ENCODE measurements around the gene RBM19. TPM values are rescaled to one million over a fixed set of nuclear protein-coding genes. Genes with fewer than 3 reads are reported as not detected.

RBM19 gene
- total RNA-seq, 1 experiment from 2014 or later = 61.7 TPM

- peak; percentile 46 for ATAC-seq
- POLR2A ChIA-PET (ENCODE audit: unreplicated experiment) = no interaction called here
- no peak overlapping the region for H3K9ac ChIP-seq (ENCODE audit: low read length)
These were observed 91.0 kb downstream of the RBM19 start for GRCh38 chr12:113874999-113875561.

GRCh38 chr12:113874326-113874725, 91.8 kb downstream of the RBM19 start:
- DNase-seq (no peak), ATAC-seq (no peak)
- H3K4me1 ChIP-seq (ENCODE audit: insufficient read depth, low read length) = no peaks in the 10 kb centered on the region
- POLR2A ChIA-PET (ENCODE audit: unreplicated experiment) = no interaction called here
- no peak overlapping the region for H3K27ac ChIP-seq (ENCODE audit: low read length)
- CTCF ChIA-PET = interaction anchor here (0.6 kb wide), 1 partner anchor 443 kb away, joined by 5 read pairs; no protein-coding TSS in a partner anchor
- peaks cover 10% of the 10 kb centered on the region; the same call in 1 of the 2 replicates for H3K36me3 ChIP-seq (ENCODE audit: low read depth, low read length)
- H3K9me2 ChIP-seq (replicated peaks; ENCODE audit: low read length) = no peaks in the 10 kb centered on the region
- intact Hi-C loops (cut with micrococcal nuclease) = no loop called here
- no peak overlapping the region for H3K9ac ChIP-seq (ENCODE audit: low read length)
- H3K9me3 ChIP-seq (ENCODE audit: low read length) = no peaks in the 10 kb centered on the region
- TF ChIP-seq, protein P1, sequence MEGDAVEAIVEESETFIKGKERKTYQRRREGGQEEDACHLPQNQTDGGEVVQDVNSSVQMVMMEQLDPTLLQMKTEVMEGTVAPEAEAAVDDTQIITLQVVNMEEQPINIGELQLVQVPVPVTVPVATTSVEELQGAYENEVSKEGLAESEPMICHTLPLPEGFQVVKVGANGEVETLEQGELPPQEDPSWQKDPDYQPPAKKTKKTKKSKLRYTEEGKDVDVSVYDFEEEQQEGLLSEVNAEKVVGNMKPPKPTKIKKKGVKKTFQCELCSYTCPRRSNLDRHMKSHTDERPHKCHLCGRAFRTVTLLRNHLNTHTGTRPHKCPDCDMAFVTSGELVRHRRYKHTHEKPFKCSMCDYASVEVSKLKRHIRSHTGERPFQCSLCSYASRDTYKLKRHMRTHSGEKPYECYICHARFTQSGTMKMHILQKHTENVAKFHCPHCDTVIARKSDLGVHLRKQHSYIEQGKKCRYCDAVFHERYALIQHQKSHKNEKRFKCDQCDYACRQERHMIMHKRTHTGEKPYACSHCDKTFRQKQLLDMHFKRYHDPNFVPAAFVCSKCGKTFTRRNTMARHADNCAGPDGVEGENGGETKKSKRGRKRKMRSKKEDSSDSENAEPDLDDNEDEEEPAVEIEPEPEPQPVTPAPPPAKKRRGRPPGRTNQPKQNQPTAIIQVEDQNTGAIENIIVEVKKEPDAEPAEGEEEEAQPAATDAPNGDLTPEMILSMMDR (conservative IDR thresholded peaks at IDR 0.05; ENCODE audit: low read depth, low read length) = no peak
- TF ChIP-seq EZH2 (IDR thresholded peaks at IDR 0.05; ENCODE audit: low read length, unreplicated experiment) (no peak), EZH2phosphoT487 (IDR thresholded peaks at IDR 0.05; ENCODE audit: borderline replicate concordance, low read length) (no peak)
- H3F3A ChIP-seq (ENCODE audit: low read length, unreplicated experiment) = no peaks in the 10 kb centered on the region
- no peaks in the 10 kb centered on the region for H3K79me2 ChIP-seq (ENCODE audit: low read length)
- BruUV-seq (replicated peaks) = no TSS peak
- H3K4me2 ChIP-seq (ENCODE audit: low read length) = no peak overlapping the region
- H3K4me3 ChIP-seq (ENCODE audit: low read length) = no peak overlapping the region
- no peak overlapping the region for H2AFZ ChIP-seq (ENCODE audit: low read length)
- no peaks in the 10 kb centered on the region for H3K27me3 ChIP-seq (ENCODE audit: low read length)
- no peaks in the 10 kb centered on the region for H4K20me1 ChIP-seq (ENCODE audit: low read length)

More at GRCh38 chr12:113874999-113875561, 91.0 kb downstream of the RBM19 start:
- H3F3A ChIP-seq (ENCODE audit: low read length, unreplicated experiment) = no peaks in the 10 kb centered on the region
- H3K27me3 ChIP-seq (ENCODE audit: low read length) = no peaks in the 10 kb centered on the region
- CTCF ChIA-PET = interaction anchor here (0.6 kb wide), 1 partner anchor 444 kb away, joined by 5 read pairs; no protein-coding TSS in a partner anchor
- no peaks in the 10 kb centered on the region for H3K9me2 ChIP-seq (replicated peaks; ENCODE audit: low read length)
- intact Hi-C loops (cut with micrococcal nuclease) = no loop called here
- no peak overlapping the region for H3K4me2 ChIP-seq (ENCODE audit: low read length)
- no peak overlapping the region for H3K4me3 ChIP-seq (ENCODE audit: low read length)
- peak; percentile 33 for DNase-seq
- H3K27ac ChIP-seq (ENCODE audit: low read length) = peak overlapping the region; percentile 38
- no peaks in the 10 kb centered on the region for H3K4me1 ChIP-seq (ENCODE audit: insufficient read depth, low read length)
- no peaks in the 10 kb centered on the region for H3K9me3 ChIP-seq (ENCODE audit: low read length)
- no peak overlapping the region for H2AFZ ChIP-seq (ENCODE audit: low read length)
- H4K20me1 ChIP-seq (ENCODE audit: low read length) = no peaks in the 10 kb centered on the region
- no TSS peak for BruUV-seq (replicated peaks)
- H3K79me2 ChIP-seq (ENCODE audit: low read length) = no peaks in the 10 kb centered on the region
- peaks cover 10% of the 10 kb centered on the region; the same call in 1 of the 2 replicates for H3K36me3 ChIP-seq (ENCODE audit: low read depth, low read length)
- TF ChIP-seq EZH2 (IDR thresholded peaks at IDR 0.05; ENCODE audit: low read length, unreplicated experiment) (no peak), EZH2phosphoT487 (IDR thresholded peaks at IDR 0.05; ENCODE audit: borderline replicate concordance, low read length) (no peak)
- TF ChIP-seq, protein P1 (conservative IDR thresholded peaks at IDR 0.05; ENCODE audit: low read depth, low read length) = no peak

DNA sequence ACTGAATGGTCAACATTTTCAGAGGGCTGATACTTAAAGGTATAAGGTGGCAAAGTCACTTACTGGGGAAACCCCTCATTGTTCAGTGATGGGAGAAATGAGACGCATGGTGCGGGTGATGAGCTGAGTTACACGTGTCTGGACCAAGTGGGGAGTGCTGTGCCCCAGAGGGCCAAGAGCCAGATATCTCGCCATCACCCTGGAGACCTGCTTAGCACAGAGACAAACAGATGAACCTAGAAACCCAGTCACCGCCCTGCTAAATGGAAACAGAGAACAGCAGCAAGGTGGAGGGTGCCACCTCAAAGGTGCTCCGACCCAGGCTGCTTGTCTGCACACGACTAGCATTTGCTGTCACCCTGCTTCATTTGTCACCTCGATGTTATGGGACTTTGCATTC, 92.4 kb downstream of the RBM19 start:
- no peaks in the 10 kb centered on the region for H3K4me1 ChIP-seq (ENCODE audit: insufficient read depth, low read length)
- DNase-seq (no peak), ATAC-seq (no peak)
- CTCF ChIA-PET = no interaction called here
- H3K27ac ChIP-seq (ENCODE audit: low read length) = no peak overlapping the region
- POLR2A ChIA-PET (ENCODE audit: unreplicated experiment) = no interaction called here
- no peaks in the 10 kb centered on the region for H3K9me2 ChIP-seq (replicated peaks; ENCODE audit: low read length)
- no peak overlapping the region for H3K4me2 ChIP-seq (ENCODE audit: low read length)
- no peak overlapping the region for H2AFZ ChIP-seq (ENCODE audit: low read length)
- BruUV-seq (replicated peaks) = no TSS peak
- no peaks in the 10 kb centered on the region for H3K79me2 ChIP-seq (ENCODE audit: low read length)
- no peaks in the 10 kb centered on the region for H4K20me1 ChIP-seq (ENCODE audit: low read length)
- peaks cover 10% of the 10 kb centered on the region; the same call in 1 of the 2 replicates for H3K36me3 ChIP-seq (ENCODE audit: low read depth, low read length)
- H3K4me3 ChIP-seq (ENCODE audit: low read length) = no peak overlapping the region
- H3F3A ChIP-seq (ENCODE audit: low read length, unreplicated experiment) = no peaks in the 10 kb centered on the region
- H3K9ac ChIP-seq (ENCODE audit: low read length) = no peak overlapping the region
- intact Hi-C loops (cut with micrococcal nuclease) = no loop called here
- TF ChIP-seq EZH2 (IDR thresholded peaks at IDR 0.05; ENCODE audit: low read length, unreplicated experiment) (no peak), EZH2phosphoT487 (IDR thresholded peaks at IDR 0.05; ENCODE audit: borderline replicate concordance, low read length) (no peak)
- TF ChIP-seq, protein P1 (conservative IDR thresholded peaks at IDR 0.05; ENCODE audit: low read depth, low read length) = no peak
- no peaks in the 10 kb centered on the region for H3K9me3 ChIP-seq (ENCODE audit: low read length)
- H3K27me3 ChIP-seq (ENCODE audit: low read length) = no peaks in the 10 kb centered on the region

Measured in PC-3 (cell line).